ENCODE results near the gene MYBPHL.

Gene MYBPHL

GRCh38 chr1:109279615-109280278, 27.1 kb downstream of the MYBPHL start:
- no peak for DNase-seq (ENCODE audit: low read depth in 2 of 2)

- no peak for DNase-seq (ENCODE audit: low read depth in 2 of 2)
Measured at GRCh38 chr1:109277434-109278204, 29.2 kb downstream of the MYBPHL start.

- DNase-seq (ENCODE audit: low read depth in 2 of 2) = no peak
Measured at GRCh38 chr1:109275706-109276345, 31.0 kb downstream of the MYBPHL start.

- no peak for DNase-seq (ENCODE audit: low read depth in 2 of 2)
Measured at GRCh38 chr1:109274533-109275476, 32.0 kb downstream of the MYBPHL start.

- no peak for DNase-seq (ENCODE audit: low read depth in 2 of 2)
Measured at GRCh38 chr1:109273570-109274288, 33.1 kb downstream of the MYBPHL start.

GRCh38 chr1:109272831-109273547, 33.8 kb downstream of the MYBPHL start:
- no peak for DNase-seq (ENCODE audit: low read depth in 2 of 2)

- no peak for DNase-seq (ENCODE audit: low read depth in 2 of 2)
Measured at GRCh38 chr1:109272021-109272799, 34.6 kb downstream of the MYBPHL start.

- DNase-seq (ENCODE audit: low read depth in 2 of 2) = no peak
Measured at GRCh38 chr1:109271458-109271857, 35.4 kb downstream of the MYBPHL start.

GRCh38 chr1:109270623-109271317, 36.0 kb downstream of the MYBPHL start:
- no peak for DNase-seq (ENCODE audit: low read depth in 2 of 2)

GRCh38 chr1:109269981-109270622, 36.7 kb downstream of the MYBPHL start:
- no peak for DNase-seq (ENCODE audit: low read depth in 2 of 2)

GRCh38 chr1:109269212-109269980, 37.4 kb downstream of the MYBPHL start:
- DNase-seq (ENCODE audit: low read depth in 2 of 2) = no peak

GRCh38 chr1:109268431-109269211, 38.2 kb downstream of the MYBPHL start:
- no peak for DNase-seq (ENCODE audit: low read depth in 2 of 2)

- no peak for DNase-seq (ENCODE audit: low read depth in 2 of 2)
Measured at GRCh38 chr1:109267743-109268300, 39.0 kb downstream of the MYBPHL start.

- DNase-seq (ENCODE audit: low read depth in 2 of 2) = no peak
Measured at GRCh38 chr1:109266965-109267364, 39.8 kb downstream of the MYBPHL start.

GRCh38 chr1:109265741-109266330, 41.0 kb downstream of the MYBPHL start:
- DNase-seq (ENCODE audit: low read depth in 2 of 2) = no peak

GRCh38 chr1:109265016-109265415, 41.8 kb downstream of the MYBPHL start:
- no peak for DNase-seq (ENCODE audit: low read depth in 2 of 2)

All from fibroblast of skin of left biceps (primary cell).